ENCODE measurements around the gene PCP4L1. TPM values are rescaled to one million over a fixed set of nuclear protein-coding genes. Genes with fewer than 3 reads are reported as not detected.

Gene PCP4L1
- total RNA-seq, 2 experiments from 2014 or later: not detected

DNA sequence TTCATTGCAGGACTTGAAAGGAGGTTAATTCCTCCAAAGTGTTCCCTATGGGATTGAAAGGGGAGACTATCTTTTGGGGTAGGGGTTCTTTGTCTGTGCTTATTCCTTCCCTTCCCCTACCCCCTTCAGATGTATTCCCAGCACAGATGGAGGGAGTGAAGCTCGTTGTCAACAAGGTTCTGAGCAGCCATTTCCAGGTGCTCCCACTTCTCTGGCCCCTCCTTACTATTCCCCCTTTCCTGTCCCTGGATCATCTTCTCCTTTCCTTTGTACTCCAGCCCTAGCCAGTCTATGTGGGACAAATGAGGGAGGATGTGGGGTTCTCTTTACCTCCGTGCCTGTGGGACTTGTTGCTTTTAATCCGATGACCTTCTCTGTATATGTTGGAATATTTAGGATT lies 31.8 kb upstream of the PCP4L1 start:
- ChIA-PET CTCF (interaction anchor here (0.8 to 3.3 kb wide), 12 partner anchors 8 to 156 kb away, joined by 3 to 43 read pairs (median 8); partner anchors contain the start of genes B4GALT3, NDUFS2, PPOX and SDHC), POLR2A (interaction anchor here (1.2 to 3.5 kb wide), 11 partner anchors 11 to 173 kb away, joined by 4 to 95 read pairs (median 20); partner anchors contain the start of genes FCER1G, NDUFS2, PPOX and SDHC)
- no peaks in the 10 kb centered on the region for H3K27me3 Mint-ChIP-seq
- peak overlapping the region; percentile 33 for H3K27ac Mint-ChIP-seq
- peak overlapping the region; percentile 80 for H3K4me3 Mint-ChIP-seq
- ATAC-seq (ENCODE audit: poor library complexity) (no peak), DNase-seq (no peak)
- Histone ChIP-seq H3K9me3 (ENCODE audit: control insufficient read depth in 1 of 2, insufficient read depth in 1 of 2, low read length in 2 of 2) (no peaks in the 10 kb centered on the region), H3K36me3 (ENCODE audit: insufficient read depth, low read length) (peaks cover 23% of the 10 kb centered on the region), H3K4me3 (ENCODE audit: low read length) (peak overlapping the region; percentile 84), H3K27ac (ENCODE audit: low read depth in 1 of 2, low read length in 2 of 2) (no peak overlapping the region), H3K27me3 (ENCODE audit: control insufficient read depth in 1 of 2, insufficient read depth in 2 of 2, low read length in 2 of 2) (no peaks in the 10 kb centered on the region), H3K4me1 (ENCODE audit: insufficient read depth, low read length) (peaks cover 34% of the 10 kb centered on the region)
- TF ChIP-seq, protein P1, sequence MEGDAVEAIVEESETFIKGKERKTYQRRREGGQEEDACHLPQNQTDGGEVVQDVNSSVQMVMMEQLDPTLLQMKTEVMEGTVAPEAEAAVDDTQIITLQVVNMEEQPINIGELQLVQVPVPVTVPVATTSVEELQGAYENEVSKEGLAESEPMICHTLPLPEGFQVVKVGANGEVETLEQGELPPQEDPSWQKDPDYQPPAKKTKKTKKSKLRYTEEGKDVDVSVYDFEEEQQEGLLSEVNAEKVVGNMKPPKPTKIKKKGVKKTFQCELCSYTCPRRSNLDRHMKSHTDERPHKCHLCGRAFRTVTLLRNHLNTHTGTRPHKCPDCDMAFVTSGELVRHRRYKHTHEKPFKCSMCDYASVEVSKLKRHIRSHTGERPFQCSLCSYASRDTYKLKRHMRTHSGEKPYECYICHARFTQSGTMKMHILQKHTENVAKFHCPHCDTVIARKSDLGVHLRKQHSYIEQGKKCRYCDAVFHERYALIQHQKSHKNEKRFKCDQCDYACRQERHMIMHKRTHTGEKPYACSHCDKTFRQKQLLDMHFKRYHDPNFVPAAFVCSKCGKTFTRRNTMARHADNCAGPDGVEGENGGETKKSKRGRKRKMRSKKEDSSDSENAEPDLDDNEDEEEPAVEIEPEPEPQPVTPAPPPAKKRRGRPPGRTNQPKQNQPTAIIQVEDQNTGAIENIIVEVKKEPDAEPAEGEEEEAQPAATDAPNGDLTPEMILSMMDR (IDR thresholded peaks at IDR 0.05): no peak
- peaks cover 29% of the 10 kb centered on the region for H3K36me3 Mint-ChIP-seq (ENCODE audit: low read depth)
- intact Hi-C loops (cut with DNase I, micrococcal nuclease): loop anchor here (1.0 to 10.0 kb wide), 6 partner anchors 24 to 518 kb away; partner anchors contain the start of genes DUSP12 (in 2 of the 2) and NDUFS2 (in 1 of the 2)
- H3K4me1 Mint-ChIP-seq (ENCODE audit: low read depth): peaks cover 39% of the 10 kb centered on the region
- no peaks in the 10 kb centered on the region for H3K9me3 Mint-ChIP-seq

DNA sequence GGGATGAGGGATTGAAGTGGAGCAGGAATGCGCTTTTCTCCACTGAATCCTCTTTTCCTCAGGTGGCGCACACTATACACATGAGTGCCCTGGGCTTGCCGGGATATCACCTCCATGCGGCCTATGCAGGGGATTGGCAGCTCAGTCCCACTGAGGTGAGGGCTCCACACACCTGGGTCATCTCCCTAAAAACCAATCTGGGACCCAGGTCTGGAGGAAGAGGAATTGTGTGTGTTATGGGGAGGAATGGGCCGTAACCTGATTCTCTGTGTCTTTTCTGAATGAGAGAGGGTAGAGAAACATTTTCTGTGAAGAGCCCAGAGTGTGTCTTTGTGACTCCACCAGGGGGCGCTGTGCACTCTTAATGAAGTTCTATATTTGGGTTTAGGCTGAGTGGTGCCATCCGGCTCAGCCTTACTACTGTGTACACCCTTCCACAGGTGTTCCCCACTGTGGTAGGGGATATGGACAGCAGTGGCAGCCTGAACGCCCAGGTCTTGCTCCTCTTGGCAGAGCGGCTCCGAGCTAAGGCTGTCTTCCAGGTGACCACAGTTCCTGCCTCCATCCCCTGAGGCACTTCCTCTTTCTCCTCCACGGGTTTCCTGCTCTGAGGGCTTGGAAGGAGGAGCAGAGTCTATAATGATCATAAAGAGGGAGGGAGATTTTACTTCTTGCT lies 31.2 kb upstream of the PCP4L1 start:
- POLR2A ChIA-PET: interaction anchor here (1.1 to 3.5 kb wide), 9 partner anchors 11 to 155 kb away, joined by 3 to 95 read pairs (median 20); partner anchors contain the start of genes FCER1G, NDUFS2, PPOX and SDHC

DNA sequence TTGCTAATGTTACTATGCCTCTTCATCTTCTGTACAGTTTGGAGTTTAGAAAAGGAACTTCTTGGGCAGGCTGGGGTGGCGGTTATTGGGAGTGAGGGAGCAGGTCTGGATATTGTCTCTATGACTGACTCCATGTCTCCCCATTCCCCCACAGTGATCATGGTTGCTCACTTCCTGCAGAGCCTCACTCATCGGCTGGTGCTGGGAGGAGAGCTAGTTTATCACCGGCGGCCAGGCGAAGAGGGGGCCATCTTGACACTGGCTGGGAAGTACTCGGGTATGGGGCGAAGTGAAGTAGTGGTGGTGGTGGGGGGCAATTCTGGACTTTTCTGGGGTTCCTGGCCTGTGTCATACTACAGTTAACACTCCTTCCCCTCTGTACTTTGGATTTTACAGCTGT lies 30.5 kb upstream of the PCP4L1 start:
- no peaks in the 10 kb centered on the region for H3K27me3 Mint-ChIP-seq

More for the DNA sequence above, 31.2 kb upstream of the PCP4L1 start:
- Histone ChIP-seq H3K36me3 (ENCODE audit: insufficient read depth, low read length) (peaks cover 23% of the 10 kb centered on the region), H3K9me3 (ENCODE audit: control insufficient read depth in 1 of 2, insufficient read depth in 1 of 2, low read length in 2 of 2) (no peaks in the 10 kb centered on the region), H3K27me3 (ENCODE audit: control insufficient read depth in 1 of 2, insufficient read depth in 2 of 2, low read length in 2 of 2) (no peaks in the 10 kb centered on the region), H3K4me1 (ENCODE audit: insufficient read depth, low read length) (peaks cover 32% of the 10 kb centered on the region), H3K27ac (ENCODE audit: low read depth in 1 of 2, low read length in 2 of 2) (peak overlapping the region in 1 of 2 donors; percentile 42), H3K4me3 (ENCODE audit: low read length) (no peak overlapping the region)
- intact Hi-C loops (cut with DNase I, micrococcal nuclease): loop anchor here (1.0 to 10.0 kb wide), 6 partner anchors 25 to 517 kb away; partner anchors contain the start of genes DUSP12 (in 2 of the 2) and NDUFS2 (in 1 of the 2)
- CTCF ChIA-PET: interaction anchor here (0.8 to 3.3 kb wide), 8 partner anchors 8 to 155 kb away, joined by 3 to 43 read pairs (median 14); partner anchors contain the start of genes NDUFS2 and PPOX
- H3K4me1 Mint-ChIP-seq (ENCODE audit: low read depth): peaks cover 39% of the 10 kb centered on the region
- H3K36me3 Mint-ChIP-seq (ENCODE audit: low read depth): peaks cover 29% of the 10 kb centered on the region
- no peaks in the 10 kb centered on the region for H3K9me3 Mint-ChIP-seq
- H3K27ac Mint-ChIP-seq: peak overlapping the region; percentile 33
- H3K4me3 Mint-ChIP-seq: peak overlapping the region; percentile 80
- DNase-seq: peak; percentile 79 to 96 (median 90)
- ATAC-seq (ENCODE audit: poor library complexity): peak; percentile 45
- TF ChIP-seq, protein P1 (IDR thresholded peaks at IDR 0.05): peak; percentile 90
- no peaks in the 10 kb centered on the region for H3K27me3 Mint-ChIP-seq

More for the DNA sequence above, 30.5 kb upstream of the PCP4L1 start:
- ATAC-seq (ENCODE audit: poor library complexity): no peak
- no peak overlapping the region for H3K4me3 ChIP-seq (ENCODE audit: low read length)
- H3K36me3 ChIP-seq (ENCODE audit: insufficient read depth, low read length): peaks cover 23% of the 10 kb centered on the region
- Mint-ChIP-seq H3K4me1 (ENCODE audit: low read depth) (peaks cover 39% of the 10 kb centered on the region), H3K27ac (peak overlapping the region; percentile 33), H3K9me3 (no peaks in the 10 kb centered on the region), H3K4me3 (no peak overlapping the region), H3K36me3 (ENCODE audit: low read depth) (peaks cover 29% of the 10 kb centered on the region)
- no peak overlapping the region for H3K27ac ChIP-seq (ENCODE audit: low read depth in 1 of 2, low read length in 2 of 2)
- no peak for DNase-seq
- POLR2A ChIA-PET: interaction anchor here (1.1 to 3.4 kb wide), 3 partner anchors 26 to 154 kb away, joined by 3 to 33 read pairs (median 5); partner anchors contain the start of gene NDUFS2
- H3K9me3 ChIP-seq (ENCODE audit: control insufficient read depth in 1 of 2, insufficient read depth in 1 of 2, low read length in 2 of 2): no peaks in the 10 kb centered on the region
- H3K27me3 ChIP-seq (ENCODE audit: control insufficient read depth in 1 of 2, insufficient read depth in 2 of 2, low read length in 2 of 2): no peaks in the 10 kb centered on the region
- H3K4me1 ChIP-seq (ENCODE audit: insufficient read depth, low read length): peaks cover 32% of the 10 kb centered on the region
- intact Hi-C loops (cut with DNase I, micrococcal nuclease): loop anchor here (2.0 to 10.0 kb wide), 3 partner anchors 63 to 517 kb away; partner anchors contain the start of gene DUSP12 (in 2 of the 2)
- CTCF ChIA-PET: interaction anchor here (1.4 to 3.3 kb wide), 3 partner anchors 26 to 151 kb away, joined by 3 to 43 read pairs (median 30); partner anchors contain the start of gene NDUFS2
- TF ChIP-seq, protein P1 (IDR thresholded peaks at IDR 0.05): no peak
